Coronary artery (tissue), 2 donors: ENCODE results near the gene FAM118A.

ENCODE experiments used
- DNase-seq: peaks from one replicate; pipeline ENCODE4 v3.0.0-alpha.2; 2017; ENCODE audit warnings: low spot score
- H3K27ac ChIP-seq, 2 donors: fragments of 200-600 bp; sonication (generic); one replicate each; pipeline ENCODE4 v1.5.1; 2016 to 2019
- H3K4me3 ChIP-seq: fragments of 200-600 bp; sonication (generic); 2 replicates; pipeline ENCODE4 v1.5.1; 2016; ENCODE audit warnings: mild to moderate bottlenecking, moderate library complexity
- CTCF ChIP-seq: fragments of 200-600 bp; sonication (generic); IDR thresholded peaks from one replicate; pipeline ENCODE4 v1.5.1; 2019; ENCODE audit warnings: antibody characterized with exemption

The FAM118A gene

GRCh38 chr22:45336971-45337431 is 27.3 kb downstream of the FAM118A start:
- peak overlapping the region; percentile 58 for H3K4me3 ChIP-seq
- peak overlapping the region; percentile 69 to 78 for H3K27ac ChIP-seq
- TF ChIP-seq CTCF: no peak
- no peak for DNase-seq

GRCh38 chr22:45337536-45337935 is 27.8 kb downstream of the FAM118A start:
- TF ChIP-seq CTCF: no peak
- DNase-seq: no peak
- no peak overlapping the region for H3K4me3 ChIP-seq
- H3K27ac ChIP-seq: peak overlapping the region in 1 of 2 donors; percentile 69

- Histone ChIP-seq H3K27ac (no peak overlapping the region), H3K4me3 (no peak overlapping the region)
- TF ChIP-seq CTCF: no peak
- no peak for DNase-seq
Measured at GRCh38 chr22:45338795-45339194, 29.1 kb downstream of the FAM118A start.

GRCh38 chr22:45340323-45340722 is 30.6 kb downstream of the FAM118A start:
- Histone ChIP-seq H3K27ac (no peak overlapping the region), H3K4me3 (no peak overlapping the region)
- DNase-seq: no peak
- no peak for TF ChIP-seq CTCF

GRCh38 chr22:45341498-45341897 is 31.8 kb downstream of the FAM118A start:
- TF ChIP-seq CTCF: no peak
- H3K27ac ChIP-seq: no peak overlapping the region
- DNase-seq: no peak
- H3K4me3 ChIP-seq: no peak overlapping the region

GRCh38 chr22:45343143-45343542 is 33.4 kb downstream of the FAM118A start:
- Histone ChIP-seq H3K4me3 (no peak overlapping the region), H3K27ac (no peak overlapping the region)
- DNase-seq: no peak
- TF ChIP-seq CTCF: no peak

GRCh38 chr22:45344334-45344733 is 34.6 kb downstream of the FAM118A start:
- Histone ChIP-seq H3K27ac (no peak overlapping the region), H3K4me3 (no peak overlapping the region)
- DNase-seq: no peak
- TF ChIP-seq CTCF: no peak
